WTC11 (cell line): ENCODE measurements around the gene SLC38A8. TPM values are rescaled to one million over a fixed set of nuclear protein-coding genes. Genes with fewer than 3 reads are reported as not detected.

Experiments
- ATAC-seq: fragments of 200-7000 bp; cut with Tn5 transposase; 2 replicates; pipeline ENCODE4 v1.10.0; 2021; ENCODE audit warnings: mild to moderate bottlenecking, moderate library complexity
- CTCF ChIA-PET: fragments of 300-600 bp; sonication (Branson Sonifier 250); formaldehyde crosslinking; loops from one replicate; lab custom pipeline; 2021; ENCODE audit warnings: antibody characterized with exemption; lab: Charles Lee
- POLR2A ChIA-PET: fragments of 350-600 bp; sonication (Branson Sonifier 250); formaldehyde crosslinking; loops from one replicate; lab custom pipeline; 2021; ENCODE audit warnings: antibody characterized with exemption; lab: Charles Lee
- DNase-seq: peaks from one replicate; pipeline ENCODE4 v3.0.0; 2021; ENCODE audit warnings: low spot score
- H3K27ac Mint-ChIP-seq: 2 replicates; pipeline ENCODE4 v1.8.0; 2021; ENCODE audit warnings: mixed read lengths
- H3K27me3 Mint-ChIP-seq: 2 replicates; pipeline ENCODE4 v1.8.0; 2021; ENCODE audit warnings: low read depth, mild to moderate bottlenecking, moderate library complexity, mixed read lengths
- H3K36me3 Mint-ChIP-seq: 2 replicates; pipeline ENCODE4 v1.8.0; 2021; ENCODE audit warnings: mixed read lengths
- H3K4me1 Mint-ChIP-seq: 2 replicates; pipeline ENCODE4 v1.8.0; 2022; ENCODE audit warnings: mixed read lengths
- H3K4me3 Mint-ChIP-seq: 2 replicates; pipeline ENCODE4 v1.8.0; 2021; ENCODE audit warnings: mild to moderate bottlenecking, moderate library complexity, mixed read lengths
- H3K9me3 Mint-ChIP-seq: 2 replicates; pipeline ENCODE4 v1.8.0; 2021; ENCODE audit warnings: mixed read lengths
- ATF1 ChIP-seq: sonication (generic); formaldehyde crosslinking; IDR thresholded peaks from 2 replicates; pipeline ENCODE4 v1.8.1; 2023; ENCODE audit warnings: mild to moderate bottlenecking, moderate library complexity, missing genetic modification reagents
- ATF6 ChIP-seq: sonication (generic); formaldehyde crosslinking; IDR thresholded peaks from 2 replicates; pipeline ENCODE4 v1.8.1; 2023; ENCODE audit warnings: mild to moderate bottlenecking, missing genetic modification reagents
- CBFB ChIP-seq: sonication (generic); formaldehyde crosslinking; IDR thresholded peaks from 2 replicates; pipeline ENCODE4 v1.8.1; 2022; ENCODE audit warnings: mild to moderate bottlenecking, low read depth, missing genetic modification reagents
- CREB1 ChIP-seq: sonication (generic); formaldehyde crosslinking; IDR thresholded peaks from 2 replicates; pipeline ENCODE4 v1.8.0; 2023; ENCODE audit warnings: mild to moderate bottlenecking, missing genetic modification reagents
- CREM ChIP-seq: sonication (generic); formaldehyde crosslinking; IDR thresholded peaks from 2 replicates; pipeline ENCODE4 v1.8.1; 2022; ENCODE audit warnings: mild to moderate bottlenecking, missing genetic modification reagents, moderate library complexity
- ELF4 ChIP-seq: sonication (generic); formaldehyde crosslinking; IDR thresholded peaks from 2 replicates; pipeline ENCODE4 v1.8.1; 2022; ENCODE audit warnings: low read depth, mild to moderate bottlenecking, moderate library complexity, missing genetic modification reagents
- ESRRA ChIP-seq: sonication (generic); formaldehyde crosslinking; IDR thresholded peaks from 2 replicates; pipeline ENCODE4 v1.8.1; 2022; ENCODE audit warnings: mild to moderate bottlenecking, missing genetic modification reagents, borderline replicate concordance
- FOXP4 ChIP-seq: sonication (generic); formaldehyde crosslinking; IDR thresholded peaks from 2 replicates; pipeline ENCODE4 v1.8.0; 2022; ENCODE audit warnings: mild to moderate bottlenecking, missing genetic modification reagents
- GTF2I ChIP-seq: fragments of 250-450 bp; sonication (Bioruptor Pico); conservative IDR thresholded peaks from 2 replicates; pipeline ENCODE4 v1.4.0; 2021; ENCODE audit warnings: mild to moderate bottlenecking
- HMGXB4 ChIP-seq: sonication (generic); formaldehyde crosslinking; IDR thresholded peaks from 2 replicates; pipeline ENCODE4 v1.8.1; 2023; ENCODE audit warnings: mild to moderate bottlenecking, moderate library complexity, missing genetic modification reagents
- JAZF1 ChIP-seq: fragments of 250-450 bp; sonication (Bioruptor Pico); IDR thresholded peaks from 2 replicates; pipeline ENCODE4 v1.9.0; 2021; ENCODE audit warnings: moderate library complexity, mild to moderate bottlenecking, inconsistent platforms
- JUN ChIP-seq: sonication (generic); formaldehyde crosslinking; IDR thresholded peaks from 2 replicates; pipeline ENCODE4 v1.8.0; 2023; ENCODE audit warnings: mild to moderate bottlenecking, missing genetic modification reagents
- NR2C2 ChIP-seq: sonication (generic); formaldehyde crosslinking; IDR thresholded peaks from 2 replicates; pipeline ENCODE4 v1.8.0; 2022; ENCODE audit warnings: mild to moderate bottlenecking, missing genetic modification reagents
- RORB ChIP-seq: fragments of 250-450 bp; sonication (Bioruptor Pico); IDR thresholded peaks from 2 replicates; pipeline ENCODE4 v1.9.0; 2021; ENCODE audit warnings: mild to moderate bottlenecking
- TEAD4 ChIP-seq: sonication (generic); formaldehyde crosslinking; IDR thresholded peaks from 2 replicates; pipeline ENCODE4 v1.8.0; 2022; ENCODE audit warnings: mild to moderate bottlenecking, missing genetic modification reagents
- ZNF281 ChIP-seq: sonication (generic); formaldehyde crosslinking; IDR thresholded peaks from 2 replicates; pipeline ENCODE4 v1.8.0; 2023; ENCODE audit warnings: mild to moderate bottlenecking, missing genetic modification reagents
- ZNF396 ChIP-seq: fragments of 250-450 bp; sonication (Bioruptor Pico); IDR thresholded peaks from 2 replicates; pipeline ENCODE4 v1.8.0; 2021; ENCODE audit warnings: mild to moderate bottlenecking, moderate library complexity, borderline replicate concordance
- ZNF416 ChIP-seq: fragments of 250-450 bp; sonication (Bioruptor Pico); IDR thresholded peaks from 2 replicates; pipeline ENCODE4 v1.9.0; 2021; ENCODE audit warnings: mild to moderate bottlenecking, inconsistent platforms
- total RNA-seq: library from RNA; stranded (reverse); gene quantifications from 3 replicates; pipeline ENCODE4 v1.2.3, GENCODE V29; 2021

SLC38A8 gene
- total RNA-seq, 1 experiment from 2014 or later, result not detected

GRCh38 chr16:83968891-83969649 lies 73.5 kb downstream of the SLC38A8 start:
- DNase-seq (no peak), ATAC-seq (peak; percentile 27; the same call in 1 of the 2 replicates)
- no peak for TF ChIP-seq ESRRA
- TF ChIP-seq NR2C2 (CRISPR knock-in tag), result no peak
- TF ChIP-seq CREM (CRISPR knock-in tag), result no peak
- no peak for TF ChIP-seq RORB (CRISPR knock-in tag)
- no peak for TF ChIP-seq ELF4
- TF ChIP-seq ZNF281, result no peak
- no peak overlapping the region for H3K27ac Mint-ChIP-seq
- ChIA-PET POLR2A (no interaction called here), CTCF (interaction anchor here (0.6 to 3.7 kb wide), 13 partner anchors 12 to 116 kb away, joined by 3 to 36 read pairs (median 5); partner anchors contain the start of genes OSGIN1 and SLC38A8)
- H3K4me1 Mint-ChIP-seq, result peaks cover 7% of the 10 kb centered on the region
- H3K9me3 Mint-ChIP-seq, result no peaks in the 10 kb centered on the region
- H3K4me3 Mint-ChIP-seq, result peak overlapping the region; percentile 75
- H3K36me3 Mint-ChIP-seq, result no peaks in the 10 kb centered on the region
- H3K27me3 Mint-ChIP-seq, result peaks cover 12% of the 10 kb centered on the region

- CTCF ChIA-PET, result interaction anchor here (1.6 to 2.1 kb wide), 2 partner anchors 28 to 98 kb away, joined by 4 to 9 read pairs; no protein-coding TSS in a partner anchor
- DNase-seq, result no peak
- Mint-ChIP-seq H3K4me1 (peaks cover 7% of the 10 kb centered on the region), H3K27ac (no peak overlapping the region), H3K36me3 (no peaks in the 10 kb centered on the region), H3K4me3 (peak overlapping the region; percentile 65; the same call in 1 of the 2 replicates), H3K9me3 (no peaks in the 10 kb centered on the region), H3K27me3 (peaks cover 12% of the 10 kb centered on the region)
- TF ChIP-seq RORB (CRISPR knock-in tag) (no peak), HMGXB4 (CRISPR knock-in tag) (no peak), ATF1 (CRISPR knock-in tag) (no peak), CREB1 (CRISPR knock-in tag) (no peak), GTF2I (CRISPR knock-in tag) (no peak), ATF6 (CRISPR knock-in tag) (no peak), ZNF396 (CRISPR knock-in tag) (no peak), CBFB (CRISPR knock-in tag) (no peak), TEAD4 (CRISPR knock-in tag) (no peak), JUN (CRISPR knock-in tag) (no peak), NR2C2 (CRISPR knock-in tag) (no peak), FOXP4 (CRISPR knock-in tag) (no peak), ESRRA (no peak), ZNF416 (CRISPR knock-in tag) (no peak), JAZF1 (CRISPR knock-in tag) (no peak)
- ATAC-seq, result peak; percentile 35
- POLR2A ChIA-PET, result no interaction called here
Measured at GRCh38 chr16:83968306-83968851, 74.2 kb downstream of the SLC38A8 start.
